ACHN (cell line): ENCODE data around the gene HBB.

Experiments used
- DNase-seq: peaks from one replicate; pipeline ENCODE4 v3.0.0-alpha.2; 2015
- in situ Hi-C: cut with HindIII; loops from 2 replicates; pipeline ENCODE4 v1.10.0; 2017; ENCODE audit warnings: low sequenced_read_pairs, low pct_ligation_motif_present, low pct_unique_long_range_greater_than_20kb

The HBB gene

GRCh38 chr11:5188201-5188600, 38.7 kb downstream of the HBB start:
- DNase-seq = no peak
- in situ Hi-C loops = no loop called here

- in situ Hi-C loops = no loop called here
- DNase-seq = no peak
Measured at GRCh38 chr11:5178046-5178837, 48.6 kb downstream of the HBB start.
